A549 (cell line): ENCODE data around the gene LGI1.

ENCODE experiments used
- BHLHE40 ChIP-seq: IDR thresholded peaks from 2 replicates; pipeline ENCODE4 v1.6.1; 2012; ENCODE audit warnings: low read depth, low read length, inconsistent platforms
- CTCF ChIP-seq: fragments of >200 bp; sonication (Bioruptor Twin); formaldehyde crosslinking; IDR thresholded peaks from 3 replicates; pipeline ENCODE4 v1.5.1; 2016
- HDAC2 ChIP-seq: fragments of 200-600 bp; sonication (generic); IDR thresholded peaks from 2 replicates; pipeline ENCODE4 v1.6.1; 2016
- MYC ChIP-seq: IDR thresholded peaks from 2 replicates; pipeline ENCODE4 v1.6.1; 2012; ENCODE audit warnings: mild to moderate bottlenecking, inconsistent platforms, low read length, improper control_type of control experiment, borderline replicate concordance
- POLR2A ChIP-seq: IDR thresholded peaks from 2 replicates; pipeline ENCODE4 v1.6.1; 2012; ENCODE audit warnings: mild to moderate bottlenecking, low read length
- RAD21 ChIP-seq, 2 experiments: fragments of >200 bp in 1 of 2; sonication (Bioruptor Twin) in 1 of 2; formaldehyde crosslinking in 1 of 2; IDR thresholded peaks in 1 of 2; conservative IDR thresholded peaks in 1 of 2; 2 replicates in 1 of 2; 3 replicates in 1 of 2; pipeline ENCODE4 v1.6.1; 2012 to 2018; ENCODE audit warnings: inconsistent platforms in 1 of 2
- RCOR1 ChIP-seq: fragments of 150-350 bp; IDR thresholded peaks from 2 replicates; pipeline ENCODE4 v1.6.1; 2014; ENCODE audit warnings: antibody characterized with exemption, low read length, low read depth
- REST ChIP-seq: fragments of 200-600 bp; sonication (generic); IDR thresholded peaks from 2 replicates; pipeline ENCODE4 v1.6.1; 2016; ENCODE audit warnings: antibody characterized with exemption, mild to moderate bottlenecking, moderate library complexity
- SMC3 ChIP-seq: fragments of >200 bp; sonication (Bioruptor Twin); formaldehyde crosslinking; IDR thresholded peaks from 3 replicates; pipeline ENCODE4 v1.6.1; 2018; ENCODE audit warnings: inconsistent platforms
- SREBF2 ChIP-seq: fragments of 450-650 bp; IDR thresholded peaks from 2 replicates; pipeline ENCODE4 v1.6.1; 2014; ENCODE audit warnings: mild to moderate bottlenecking, moderate library complexity
- USF2 ChIP-seq: fragments of 450-650 bp; IDR thresholded peaks from 2 replicates; pipeline ENCODE4 v1.6.1; 2014; ENCODE audit warnings: antibody characterized with exemption
- ZC3H11A ChIP-seq: fragments of 450-650 bp; IDR thresholded peaks from 2 replicates; pipeline ENCODE4 v1.6.1; 2014; ENCODE audit warnings: antibody characterized with exemption, mild to moderate bottlenecking

GRCh38 chr10:93796167-93796566, 38.4 kb downstream of the LGI1 start:
- TF ChIP-seq CTCF (no peak), POLR2A (no peak), HDAC2 (no peak), BHLHE40 (no peak), REST (no peak), ZC3H11A (no peak), MYC (no peak), RCOR1 (no peak), SREBF2 (no peak), USF2 (no peak), RAD21 (conservative IDR thresholded peaks at IDR 0.05 in 1 of 2, IDR thresholded peaks at IDR 0.05 in 1 of 2) (no peak), SMC3 (no peak)
